ENCODE results near the gene THRB.

DNA sequence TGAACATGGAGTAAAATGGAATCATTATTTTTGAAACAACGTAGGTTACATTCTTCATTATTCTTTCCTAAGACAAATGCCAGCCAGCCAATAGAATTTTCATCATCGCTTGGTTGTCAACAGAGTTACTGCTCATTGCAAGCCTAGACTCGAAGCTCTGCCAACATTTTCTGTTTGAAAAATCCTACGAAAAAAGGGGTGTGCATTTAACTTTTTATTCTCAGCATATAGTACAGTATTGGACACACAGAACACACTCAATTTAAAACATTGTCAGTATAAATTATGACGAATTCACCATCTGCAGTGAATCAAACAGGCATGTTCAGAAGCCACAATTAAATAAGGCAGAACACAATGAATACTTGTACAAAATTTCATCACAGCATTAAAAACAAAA, 317.4 kb downstream of the THRB start:
- TF ChIP-seq, protein P1, sequence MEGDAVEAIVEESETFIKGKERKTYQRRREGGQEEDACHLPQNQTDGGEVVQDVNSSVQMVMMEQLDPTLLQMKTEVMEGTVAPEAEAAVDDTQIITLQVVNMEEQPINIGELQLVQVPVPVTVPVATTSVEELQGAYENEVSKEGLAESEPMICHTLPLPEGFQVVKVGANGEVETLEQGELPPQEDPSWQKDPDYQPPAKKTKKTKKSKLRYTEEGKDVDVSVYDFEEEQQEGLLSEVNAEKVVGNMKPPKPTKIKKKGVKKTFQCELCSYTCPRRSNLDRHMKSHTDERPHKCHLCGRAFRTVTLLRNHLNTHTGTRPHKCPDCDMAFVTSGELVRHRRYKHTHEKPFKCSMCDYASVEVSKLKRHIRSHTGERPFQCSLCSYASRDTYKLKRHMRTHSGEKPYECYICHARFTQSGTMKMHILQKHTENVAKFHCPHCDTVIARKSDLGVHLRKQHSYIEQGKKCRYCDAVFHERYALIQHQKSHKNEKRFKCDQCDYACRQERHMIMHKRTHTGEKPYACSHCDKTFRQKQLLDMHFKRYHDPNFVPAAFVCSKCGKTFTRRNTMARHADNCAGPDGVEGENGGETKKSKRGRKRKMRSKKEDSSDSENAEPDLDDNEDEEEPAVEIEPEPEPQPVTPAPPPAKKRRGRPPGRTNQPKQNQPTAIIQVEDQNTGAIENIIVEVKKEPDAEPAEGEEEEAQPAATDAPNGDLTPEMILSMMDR (IDR thresholded peaks at IDR 0.05; ENCODE audit: low read length), result no peak
- no peak for TF ChIP-seq EZH2 (IDR thresholded peaks at IDR 0.05; ENCODE audit: borderline replicate concordance, low read length)
